H9 (cell line): ENCODE measurements around the gene STAB2. TPM values are rescaled to one million over a fixed set of nuclear protein-coding genes. Genes with fewer than 3 reads are reported as not detected.
A peak's percentile ranks its signal among the peaks of the same experiment; 100 is the strongest.

Source experiments
- DNase-seq: peaks from one replicate; pipeline ENCODE4 v3.0.0-alpha.2; 2017
- H2AFZ ChIP-seq: one replicate; pipeline ENCODE4 v1.6.1; 2013; ENCODE audit warnings: mild to moderate bottlenecking, low read length, control low read depth, moderate library complexity
- H2AK5ac ChIP-seq: 2 replicates; pipeline ENCODE4 v1.6.1; 2013; ENCODE audit warnings: low read length, control low read depth, mixed read lengths; ENCODE audit not compliant: insufficient read length
- H2BK120ac ChIP-seq: one replicate; pipeline ENCODE4 v1.6.1; 2013; ENCODE audit warnings: low read depth, mild to moderate bottlenecking, low read length, control low read depth, inconsistent platforms; ENCODE audit not compliant: poor library complexity, severe bottlenecking
- H2BK12ac ChIP-seq: 2 replicates; pipeline ENCODE4 v1.6.1; 2013; ENCODE audit warnings: low read length, control low read depth, mixed read lengths, low read depth; ENCODE audit not compliant: insufficient read length
- H2BK15ac ChIP-seq: 2 replicates; pipeline ENCODE4 v1.6.1; 2013; ENCODE audit warnings: low read depth, low read length, control low read depth
- H2BK20ac ChIP-seq: one replicate; pipeline ENCODE4 v1.6.1; 2013; ENCODE audit warnings: low read depth, mild to moderate bottlenecking, low read length, control low read depth, inconsistent platforms; ENCODE audit not compliant: poor library complexity, severe bottlenecking
- H2BK5ac ChIP-seq: 2 replicates; pipeline ENCODE4 v1.6.1; 2013; ENCODE audit warnings: low read length, control low read depth, mixed read lengths; ENCODE audit not compliant: insufficient read length
- H3K14ac ChIP-seq: 2 replicates; pipeline ENCODE4 v1.6.1; 2013; ENCODE audit warnings: low read length, control low read depth; ENCODE audit not compliant: insufficient read depth
- H3K18ac ChIP-seq: 2 replicates; pipeline ENCODE4 v1.6.1; 2013; ENCODE audit warnings: low read depth, mild to moderate bottlenecking, mixed read lengths, low read length, control low read depth; ENCODE audit not compliant: insufficient read length
- H3K23ac ChIP-seq: 2 replicates; pipeline ENCODE4 v1.6.1; 2013; ENCODE audit warnings: low read length, control low read depth, mixed read lengths, low read depth; ENCODE audit not compliant: insufficient read length
- H3K23me2 ChIP-seq: 2 replicates; pipeline ENCODE4 v1.6.1; 2013; ENCODE audit warnings: low read depth, mild to moderate bottlenecking, mixed read lengths, low read length, control low read depth; ENCODE audit not compliant: insufficient read length, poor library complexity, severe bottlenecking
- H3K27ac ChIP-seq: 2 replicates; pipeline ENCODE4 v1.5.1; 2013; ENCODE audit warnings: low read length, control low read depth, mixed read lengths, low read depth; ENCODE audit not compliant: insufficient read length
- H3K27me3 ChIP-seq: 2 replicates; pipeline ENCODE4 v1.6.1; 2013; ENCODE audit warnings: low read length, control low read depth, inconsistent platforms; ENCODE audit not compliant: insufficient read depth
- H3K4ac ChIP-seq: 2 replicates; pipeline ENCODE4 v1.6.1; 2013; ENCODE audit warnings: low read depth, mild to moderate bottlenecking, control low read depth, inconsistent platforms, low read length, moderate library complexity
- H3K4me1 ChIP-seq: 2 replicates; pipeline ENCODE4 v1.6.1; 2013; ENCODE audit warnings: low read length, control low read depth, inconsistent platforms; ENCODE audit not compliant: insufficient read depth
- H3K4me2 ChIP-seq: 2 replicates; pipeline ENCODE4 v1.6.1; 2013; ENCODE audit warnings: low read length, control low read depth, mixed read lengths; ENCODE audit not compliant: insufficient read length, insufficient read depth
- H3K56ac ChIP-seq: 2 replicates; pipeline ENCODE4 v1.6.1; 2013; ENCODE audit warnings: low read depth, mild to moderate bottlenecking, mixed read lengths, low read length, control low read depth; ENCODE audit not compliant: insufficient read length
- H3K79me1 ChIP-seq: 2 replicates; pipeline ENCODE4 v1.6.1; 2013; ENCODE audit warnings: low read depth, mild to moderate bottlenecking, moderate library complexity, low read length, control low read depth, inconsistent platforms; ENCODE audit not compliant: insufficient read depth, poor library complexity, severe bottlenecking
- H3K79me2 ChIP-seq: 2 replicates; pipeline ENCODE4 v1.6.1; 2013; ENCODE audit warnings: low read length, control low read depth, inconsistent platforms; ENCODE audit not compliant: insufficient read depth
- H3K9ac ChIP-seq: 2 replicates; pipeline ENCODE4 v1.6.1; 2013; ENCODE audit warnings: low read length, control low read depth, mixed read lengths; ENCODE audit not compliant: insufficient read length; ENCODE audit errors: extremely low read depth
- H3K9me3 ChIP-seq: one replicate; pipeline ENCODE4 v1.6.1; 2013; ENCODE audit warnings: low read depth, low read length, inconsistent platforms; ENCODE audit not compliant: control insufficient read depth
- H3T11ph ChIP-seq: one replicate; pipeline ENCODE4 v1.6.1; 2013; ENCODE audit warnings: mild to moderate bottlenecking, low read length, control low read depth, inconsistent platforms
- H4K20me1 ChIP-seq: one replicate; pipeline ENCODE4 v1.6.1; 2013; ENCODE audit not compliant: control insufficient read depth, insufficient read length, insufficient read depth
- H4K5ac ChIP-seq: 2 replicates; pipeline ENCODE4 v1.6.1; 2013; ENCODE audit warnings: low read depth, mild to moderate bottlenecking, mixed read lengths, low read length, control low read depth; ENCODE audit not compliant: insufficient read length
- H4K8ac ChIP-seq: replicated peaks from 2 replicates; pipeline ENCODE4 v1.6.1; 2013; ENCODE audit warnings: low read length, control low read depth, mixed read lengths, low read depth; ENCODE audit not compliant: insufficient read length
- H4K91ac ChIP-seq: 2 replicates; pipeline ENCODE4 v1.6.1; 2013; ENCODE audit warnings: low read depth, mild to moderate bottlenecking, moderate library complexity, mixed read lengths, low read length, control low read depth; ENCODE audit not compliant: insufficient read length
- H3K27ac Mint-ChIP-seq, 3 experiments: 2 replicates in 2 of 3; 3 replicates in 1 of 3; pipeline ENCODE4 v1.8.0; 2020 to 2021; ENCODE audit warnings: mixed read lengths in 3 of 3, mild to moderate bottlenecking in 1 of 3, moderate library complexity in 1 of 3
- H3K27me3 Mint-ChIP-seq: 2 replicates; pipeline ENCODE4 v1.8.0; 2021; ENCODE audit warnings: low read depth, mild to moderate bottlenecking, moderate library complexity, mixed read lengths
- H3K36me3 Mint-ChIP-seq, 3 experiments: 2 replicates in 2 of 3; 3 replicates in 1 of 3; pipeline ENCODE4 v1.8.0; 2020 to 2021; ENCODE audit warnings: low read depth in 3 of 3, mixed read lengths in 3 of 3; ENCODE audit not compliant: insufficient read depth in 1 of 3
- H3K4me1 Mint-ChIP-seq, 2 experiments: 2 replicates each; pipeline ENCODE4 v1.8.0; 2020; ENCODE audit warnings: mixed read lengths in 2 of 2
- H3K4me3 Mint-ChIP-seq, 2 experiments: 2 replicates in 1 of 2; 3 replicates in 1 of 2; pipeline ENCODE4 v1.8.0; 2020 to 2021; ENCODE audit warnings: mild to moderate bottlenecking in 2 of 2, mixed read lengths in 2 of 2, moderate library complexity in 1 of 2
- H3K9me3 Mint-ChIP-seq, 2 experiments: 2 replicates in 1 of 2; 3 replicates in 1 of 2; pipeline ENCODE4 v1.8.0; 2020; ENCODE audit warnings: mild to moderate bottlenecking in 2 of 2, mixed read lengths in 2 of 2, moderate library complexity in 1 of 2
- WGBS: extraction: QIAGEN DNeasy Blood & Tissue Kit; methylation state at CpG from one replicate; pipeline ENCODE4 v1.1.7; 2013; ENCODE audit warnings: missing lambda C conversion rate, low lambda C conversion rate, mixed read lengths; ENCODE audit not compliant: insufficient read length; ENCODE audit errors: extremely low coverage; 5-methylcytosine and 5-hydroxymethylcytosine counted together
- total RNA-seq: library from RNA; stranded (reverse); gene quantifications from 2 replicates; pipeline ENCODE4 v1.2.1, GENCODE V29; 2021
- TF ChIP-seq, protein P1 (sequence below): fragments of 200-600 bp; sonication (generic); conservative IDR thresholded peaks from 3 replicates; pipeline ENCODE4 v1.8.0; 2021; ENCODE audit warnings: antibody characterized with exemption, mild to moderate bottlenecking

The STAB2 gene
- total RNA-seq, 1 experiment from 2014 or later: 0.02 TPM

DNA sequence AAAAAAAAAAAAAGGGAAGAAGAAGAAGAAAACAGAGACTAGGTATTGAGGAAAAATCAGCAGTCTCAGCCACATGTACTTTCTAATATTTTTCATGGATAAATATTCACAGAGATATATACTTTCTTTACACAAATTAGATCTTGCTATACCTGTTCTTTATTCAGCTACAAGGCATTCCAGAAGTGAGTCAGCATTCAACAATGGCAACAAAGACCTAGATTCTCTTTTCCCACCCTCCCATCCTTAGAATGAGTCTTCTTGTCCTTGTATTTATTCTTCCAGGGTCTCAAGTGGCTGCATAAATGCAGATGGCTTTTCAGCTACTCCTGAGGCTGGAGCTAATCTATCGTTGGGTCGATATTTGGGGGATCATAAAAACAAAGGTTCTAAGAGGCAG lies 160.9 kb downstream of the STAB2 start:
- H3K27ac ChIP-seq: no peak overlapping the region
- Mint-ChIP-seq H3K36me3 (no peaks in the 10 kb centered on the region), H3K9me3 (no peaks in the 10 kb centered on the region), H3K4me3 (no peak overlapping the region), H3K27me3 (peaks cover 4% of the 10 kb centered on the region), H3K4me1 (peaks cover 5% of the 10 kb centered on the region in 2 experiments), H3K27ac (no peak overlapping the region)
- no peak overlapping the region for H2BK120ac ChIP-seq
- no peak overlapping the region for H3K18ac ChIP-seq
- no peak overlapping the region for H3K56ac ChIP-seq
- H3K23ac ChIP-seq: no peak overlapping the region
- no peaks in the 10 kb centered on the region for H3K79me2 ChIP-seq
- H2BK5ac ChIP-seq: no peak overlapping the region
- WGBS: no CpG with 5 or more reads among the region's 2 CpGs
- peak overlapping the region; percentile 8 for H3K9ac ChIP-seq
- H2AK5ac ChIP-seq: no peak overlapping the region
- no peak overlapping the region for H3K4ac ChIP-seq
- H2BK15ac ChIP-seq: no peak overlapping the region
- no peak overlapping the region for H3K14ac ChIP-seq
- H3K79me1 ChIP-seq: no peaks in the 10 kb centered on the region
- no peaks in the 10 kb centered on the region; the same call in 1 of the 2 replicates for H3K27me3 ChIP-seq
- no peak overlapping the region for H2BK12ac ChIP-seq
- no peaks in the 10 kb centered on the region for H4K20me1 ChIP-seq
- no peaks in the 10 kb centered on the region for H3K9me3 ChIP-seq
- no peak overlapping the region for H4K91ac ChIP-seq
- H3K4me2 ChIP-seq: no peak overlapping the region
- H3K4me1 ChIP-seq: no peaks in the 10 kb centered on the region
- H3T11ph ChIP-seq: no peak overlapping the region
- no peak overlapping the region for H2BK20ac ChIP-seq
- DNase-seq: no peak
- no peak overlapping the region for H2AFZ ChIP-seq
- H3K23me2 ChIP-seq: no peaks in the 10 kb centered on the region
- TF ChIP-seq, protein P1, sequence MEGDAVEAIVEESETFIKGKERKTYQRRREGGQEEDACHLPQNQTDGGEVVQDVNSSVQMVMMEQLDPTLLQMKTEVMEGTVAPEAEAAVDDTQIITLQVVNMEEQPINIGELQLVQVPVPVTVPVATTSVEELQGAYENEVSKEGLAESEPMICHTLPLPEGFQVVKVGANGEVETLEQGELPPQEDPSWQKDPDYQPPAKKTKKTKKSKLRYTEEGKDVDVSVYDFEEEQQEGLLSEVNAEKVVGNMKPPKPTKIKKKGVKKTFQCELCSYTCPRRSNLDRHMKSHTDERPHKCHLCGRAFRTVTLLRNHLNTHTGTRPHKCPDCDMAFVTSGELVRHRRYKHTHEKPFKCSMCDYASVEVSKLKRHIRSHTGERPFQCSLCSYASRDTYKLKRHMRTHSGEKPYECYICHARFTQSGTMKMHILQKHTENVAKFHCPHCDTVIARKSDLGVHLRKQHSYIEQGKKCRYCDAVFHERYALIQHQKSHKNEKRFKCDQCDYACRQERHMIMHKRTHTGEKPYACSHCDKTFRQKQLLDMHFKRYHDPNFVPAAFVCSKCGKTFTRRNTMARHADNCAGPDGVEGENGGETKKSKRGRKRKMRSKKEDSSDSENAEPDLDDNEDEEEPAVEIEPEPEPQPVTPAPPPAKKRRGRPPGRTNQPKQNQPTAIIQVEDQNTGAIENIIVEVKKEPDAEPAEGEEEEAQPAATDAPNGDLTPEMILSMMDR: no peak
- H4K5ac ChIP-seq: no peak overlapping the region
- no peak overlapping the region for H4K8ac ChIP-seq
